H1 (cell line): ENCODE data around the gene CALY. TPM values are rescaled to one million over a fixed set of nuclear protein-coding genes. Genes with fewer than 3 reads are reported as not detected.

Source experiments
- CTCF ChIA-PET: fragments of 300-600 bp; sonication (Branson Sonifier 250); formaldehyde crosslinking; loops from one replicate; lab custom pipeline; 2021; ENCODE audit not compliant: partially characterized antibody; lab: Charles Lee
- POLR2A ChIA-PET: fragments of 300-600 bp; sonication (Branson Sonifier 250); formaldehyde crosslinking; loops from one replicate; lab custom pipeline; 2021; ENCODE audit warnings: inconsistent platforms; ENCODE audit not compliant: partially characterized antibody; lab: Charles Lee
- DNase-seq, 2 experiments: peaks; one replicate each; pipeline versions ENCODE4 v3.0.0 to v3.0.0-alpha.2; 2010 to 2022; ENCODE audit warnings: low spot score in 2 of 2, low read depth in 1 of 2, mixed read lengths in 1 of 2
- FAIRE-seq: peaks from 2 replicates; lab custom pipeline; 2011; peaks lifted over from hg19 to GRCh38; lab: Jason Lieb, UNC
- H2AFZ ChIP-seq: 2 replicates; pipeline ENCODE4 v1.8.1; 2012; ENCODE audit warnings: low read length, inconsistent platforms
- H2AK5ac ChIP-seq: 2 replicates; pipeline ENCODE4 v1.6.1; 2013; ENCODE audit warnings: low read depth, low read length
- H2BK120ac ChIP-seq: replicated peaks from 2 replicates; pipeline ENCODE3; 2013; ENCODE audit warnings: low read depth, low read length, inconsistent platforms
- H2BK12ac ChIP-seq: 2 replicates; pipeline ENCODE4 v1.6.1; 2013; ENCODE audit warnings: low read depth, low read length
- H2BK15ac ChIP-seq: 2 replicates; pipeline ENCODE4 v1.6.1; 2013; ENCODE audit warnings: low read length
- H2BK20ac ChIP-seq: 2 replicates; pipeline ENCODE4 v1.6.1; 2013; ENCODE audit warnings: low read length
- H2BK5ac ChIP-seq: 2 replicates; pipeline ENCODE4 v1.6.1; 2013; ENCODE audit warnings: low read depth, low read length
- H3K14ac ChIP-seq: 2 replicates; pipeline ENCODE4 v1.6.1; 2013; ENCODE audit warnings: inconsistent platforms; ENCODE audit not compliant: insufficient read length
- H3K18ac ChIP-seq: 2 replicates; pipeline ENCODE4 v1.6.1; 2013; ENCODE audit warnings: low read length; ENCODE audit errors: extremely low read depth
- H3K23ac ChIP-seq: 2 replicates; pipeline ENCODE4 v1.6.1; 2013; ENCODE audit warnings: inconsistent platforms; ENCODE audit not compliant: insufficient read length
- H3K23me2 ChIP-seq: 2 replicates; pipeline ENCODE4 v1.6.1; 2013; ENCODE audit warnings: low read depth, low read length
- H3K27ac ChIP-seq: 2 replicates; pipeline ENCODE4 v1.6.1; 2011; ENCODE audit warnings: low read depth, low read length, inconsistent platforms
- H3K27me3 ChIP-seq, 4 experiments: replicated peaks in 1 of 4; 1 replicate in 1 of 4; 2 replicates in 3 of 4; pipeline versions ENCODE4 v1.6.1 to v1.8.1; 2011 to 2013; ENCODE audit warnings: low read length in 3 of 4, mild to moderate bottlenecking in 3 of 4, inconsistent platforms in 2 of 4, mixed read lengths in 2 of 4, moderate library complexity in 1 of 4; ENCODE audit not compliant: control insufficient read depth in 3 of 4, insufficient read depth in 3 of 4; ENCODE audit errors: extremely low read depth in 1 of 4
- H3K36me3 ChIP-seq, 4 experiments: 2 replicates each; pipeline versions ENCODE4 v1.6.1 to v1.8.1; 2011 to 2013; ENCODE audit warnings: mild to moderate bottlenecking in 4 of 4, low read length in 3 of 4, moderate library complexity in 2 of 4, control low read depth in 1 of 4, inconsistent platforms in 1 of 4; ENCODE audit not compliant: insufficient read depth in 4 of 4, control insufficient read depth in 2 of 4
- H3K4ac ChIP-seq: replicated peaks from 2 replicates; pipeline ENCODE3; 2013; ENCODE audit warnings: low read length, low read depth, mixed read lengths, inconsistent platforms; ENCODE audit not compliant: insufficient read length
- H3K4me1 ChIP-seq, 4 experiments: replicated peaks in 1 of 4; 1 replicate in 1 of 4; 2 replicates in 3 of 4; pipeline versions ENCODE4 v1.6.1 to v1.8.1; 2011 to 2013; ENCODE audit warnings: low read length in 3 of 4, inconsistent platforms in 2 of 4, mixed read lengths in 1 of 4; ENCODE audit not compliant: insufficient read depth in 4 of 4, control insufficient read depth in 3 of 4
- H3K4me2 ChIP-seq, 2 experiments: 2 replicates each; pipeline versions ENCODE4 v1.6.1 to v1.8.1; 2011 to 2013; ENCODE audit warnings: low read depth in 2 of 2, low read length in 2 of 2, control low read depth in 1 of 2, inconsistent platforms in 1 of 2, mild to moderate bottlenecking in 1 of 2; ENCODE audit not compliant: insufficient read depth in 1 of 2
- H3K4me3 ChIP-seq, 4 experiments: fragments of 200-600, 300-600 bp in 1 of 4; sonication (generic), shearing (Covaris generic), sonication (Bioruptor Twin) in 1 of 4; 2 replicates each; pipeline versions ENCODE4 v1.5.1 to v1.8.1; 2011 to 2016; ENCODE audit warnings: low read length in 4 of 4, low read depth in 3 of 4, control low read depth in 2 of 4, inconsistent platforms in 2 of 4, mild to moderate bottlenecking in 2 of 4, mixed read lengths in 1 of 4, moderate library complexity in 1 of 4; ENCODE audit not compliant: insufficient read depth in 2 of 4; ENCODE audit errors: extremely low read depth in 1 of 4
- H3K56ac ChIP-seq: replicated peaks from 2 replicates; pipeline ENCODE3; 2013; ENCODE audit warnings: low read depth, mild to moderate bottlenecking, mixed read lengths, low read length, inconsistent platforms; ENCODE audit not compliant: insufficient read length
- H3K79me1 ChIP-seq: 2 replicates; pipeline ENCODE4 v1.6.1; 2013; ENCODE audit warnings: low read depth, low read length, control low read depth
- H3K79me2 ChIP-seq, 2 experiments: 2 replicates each; pipeline versions ENCODE4 v1.6.1 to v1.8.1; 2012 to 2013; ENCODE audit warnings: low read length in 2 of 2, mild to moderate bottlenecking in 2 of 2, inconsistent platforms in 1 of 2; ENCODE audit not compliant: insufficient read depth in 2 of 2, control insufficient read depth in 1 of 2
- H3K9ac ChIP-seq, 4 experiments: replicated peaks in 1 of 4; 1 replicate in 1 of 4; 2 replicates in 3 of 4; pipeline versions ENCODE4 v1.6.1 to v1.8.1; 2011 to 2013; ENCODE audit warnings: low read depth in 3 of 4, low read length in 3 of 4, control low read depth in 2 of 4, mild to moderate bottlenecking in 2 of 4, moderate library complexity in 2 of 4, inconsistent platforms in 1 of 4; ENCODE audit errors: extremely low read depth in 1 of 4
- H3K9me3 ChIP-seq, 2 experiments: 2 replicates each; pipeline versions ENCODE4 v1.6.1 to v1.8.1; 2012 to 2013; ENCODE audit warnings: mild to moderate bottlenecking in 2 of 2, moderate library complexity in 2 of 2, control low read depth in 1 of 2, inconsistent platforms in 1 of 2, low read depth in 1 of 2, low read length in 1 of 2, mixed read lengths in 1 of 2; ENCODE audit not compliant: insufficient read depth in 2 of 2
- H4K20me1 ChIP-seq, 2 experiments: replicated peaks in 1 of 2; 2 replicates each; pipeline versions ENCODE3 to v1.8.1; 2011 to 2013; ENCODE audit warnings: inconsistent platforms in 2 of 2, low read length in 2 of 2, mild to moderate bottlenecking in 1 of 2; ENCODE audit not compliant: insufficient read depth in 2 of 2, control insufficient read depth in 1 of 2
- H4K5ac ChIP-seq: 2 replicates; pipeline ENCODE4 v1.6.1; 2013; ENCODE audit warnings: low read length, low read depth, mixed read lengths, inconsistent platforms; ENCODE audit not compliant: insufficient read length
- H4K8ac ChIP-seq: 2 replicates; pipeline ENCODE4 v1.8.0; 2013; ENCODE audit warnings: mild to moderate bottlenecking, moderate library complexity, low read length, inconsistent platforms; ENCODE audit not compliant: insufficient read depth; ENCODE audit errors: extremely low read depth
- H4K91ac ChIP-seq: replicated peaks from 2 replicates; pipeline ENCODE3; 2013; ENCODE audit warnings: low read length, mixed read lengths, inconsistent platforms; ENCODE audit not compliant: insufficient read length
- ASH2L ChIP-seq: fragments of 200-600, 300-600 bp; sonication (generic); IDR thresholded peaks from one replicate; pipeline ENCODE4 v1.7.1; 2017; ENCODE audit warnings: low read length
- BACH1 ChIP-seq: IDR thresholded peaks from 2 replicates; pipeline ENCODE4 v1.6.1; 2012; ENCODE audit warnings: low read length, improper control_type of control experiment
- BCL11A ChIP-seq, 2 experiments: IDR thresholded peaks; one replicate each; pipeline ENCODE4 v1.6.1; 2011; ENCODE audit warnings: low read depth in 2 of 2, low read length in 2 of 2, mild to moderate bottlenecking in 2 of 2
- CBX8 ChIP-seq: fragments of 300-800, 300-1000 bp; sonication (generic); IDR thresholded peaks from 2 replicates; pipeline ENCODE4 v1.7.1; 2016; ENCODE audit warnings: low read depth, low read length, borderline replicate concordance
- CHD2 ChIP-seq: IDR thresholded peaks from 2 replicates; pipeline ENCODE4 v1.6.1; 2012; ENCODE audit warnings: low read length, improper control_type of control experiment
- GABPA ChIP-seq: IDR thresholded peaks from 2 replicates; pipeline ENCODE4 v1.6.1; 2011; ENCODE audit warnings: mild to moderate bottlenecking, low read length, moderate library complexity, borderline replicate concordance; ENCODE audit not compliant: insufficient read depth
- HDAC6 ChIP-seq: IDR thresholded peaks from one replicate; pipeline ENCODE4 v1.7.1; 2012; ENCODE audit warnings: low read depth, mild to moderate bottlenecking, inconsistent platforms, low read length, moderate library complexity
- RNF2 ChIP-seq: fragments of 200-900, 300-1000 bp; sonication (generic); IDR thresholded peaks from 2 replicates; pipeline ENCODE4 v1.7.1; 2016; ENCODE audit warnings: borderline replicate concordance, low read depth, mild to moderate bottlenecking, antibody characterized with exemption, low read length; ENCODE audit not compliant: poor library complexity, severe bottlenecking; ENCODE audit errors: missing control alignments
- SAP30 ChIP-seq: fragments of 300-600 bp; sonication (generic); IDR thresholded peaks from 2 replicates; pipeline ENCODE4 v1.7.1; 2012; ENCODE audit warnings: low read length, moderate library complexity, mild to moderate bottlenecking, inconsistent platforms; ENCODE audit not compliant: insufficient read depth, insufficient replicate concordance
- SIX5 ChIP-seq: IDR thresholded peaks from 2 replicates; pipeline ENCODE4 v1.6.1; 2011; ENCODE audit warnings: mild to moderate bottlenecking, low read depth, low read length
- SP1 ChIP-seq: IDR thresholded peaks from 2 replicates; pipeline ENCODE4 v1.6.1; 2011; ENCODE audit warnings: low read depth, low read length
- TAF7 ChIP-seq: optimal IDR thresholded peaks from 2 replicates; pipeline ENCODE3; 2011; ENCODE audit warnings: low read depth, mild to moderate bottlenecking, inconsistent platforms, low read length, moderate library complexity, borderline replicate concordance
- TBP ChIP-seq: IDR thresholded peaks from 2 replicates; pipeline ENCODE4 v1.6.1; 2011; ENCODE audit warnings: low read depth, low read length, improper control_type of control experiment
- TCF12 ChIP-seq: IDR thresholded peaks from 2 replicates; pipeline ENCODE4 v1.6.1; 2011; ENCODE audit warnings: low read depth, mild to moderate bottlenecking, low read length
- WGBS, 2 experiments: shearing (Covaris generic) in 1 of 2; methylation state at CpG; one replicate each; pipeline versions ENCODE4 v1.1.6 to v1.1.7; 2013 to 2015; ENCODE audit warnings: low lambda C conversion rate in 2 of 2, mixed read lengths in 2 of 2, inconsistent platforms in 1 of 2, low coverage in 1 of 2, missing lambda C conversion rate in 1 of 2; ENCODE audit not compliant: insufficient replicate concordance in 2 of 2, insufficient coverage in 1 of 2, insufficient read length in 1 of 2; ENCODE audit errors: extremely low coverage in 1 of 2, missing lambda C conversion rate in 1 of 2; 5-methylcytosine and 5-hydroxymethylcytosine counted together
- polyA plus RNA-seq, 7 experiments: library from polyadenylated mRNA; depleted of rRNA in 3 of 7; stranded (reverse) in 5 of 7; unstranded in 2 of 7; fragments of >200 nt in 5 of 7; fragments of 200-250 nt in 2 of 7; gene quantifications; 1 replicate in 5 of 7; 2 replicates in 1 of 7; 4 replicates in 1 of 7; pipeline versions ENCODE4 v1.2.1 to v1.2.3, GENCODE V29; 2011 to 2013; ENCODE audit warnings: missing spikeins in 2 of 7, mixed read lengths in 2 of 7
- total RNA-seq: library from RNA; stranded (reverse); fragmentation: NEBNext Ultra II Directional; extraction: Animal tissue kit (Norgen Biotek cat#: 25700); gene quantifications from 2 replicates; pipeline ENCODE4 v1.2.1, GENCODE V29; 2021

Gene CALY
- total and polyA plus RNA-seq, 2 of the 8 experiments (the other 6 are each of a cell fraction or from before 2014, with no cell fraction given) = 1.3 to 1.5 TPM

DNA sequence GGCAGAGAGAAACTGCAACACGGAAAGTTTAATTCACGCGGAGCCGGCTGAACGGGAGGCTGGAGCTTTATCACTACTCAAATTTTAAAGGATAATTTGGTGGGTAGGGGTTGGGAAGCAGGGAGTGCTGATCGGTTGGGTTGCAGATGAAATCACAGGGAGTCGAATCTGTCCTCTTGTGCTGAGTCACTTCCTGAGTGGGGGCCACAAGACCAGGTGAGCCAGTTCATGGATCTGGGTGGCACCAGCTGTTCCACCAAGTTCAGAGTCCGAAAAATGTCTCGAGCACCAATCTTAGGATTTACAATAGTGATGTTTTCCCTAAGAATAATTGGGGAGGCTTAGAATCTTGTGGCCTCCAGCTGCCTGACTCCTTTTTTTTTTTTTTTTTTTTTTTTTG lies 6.9 kb upstream of the CALY start:
- no peak overlapping the region for H4K5ac ChIP-seq
- DNase-seq (no peak), FAIRE-seq (no peak)
- H3K14ac ChIP-seq = no peak overlapping the region
- H2BK120ac ChIP-seq = no peak overlapping the region
- no peak overlapping the region for H3K4me2 ChIP-seq
- H2AFZ ChIP-seq = no peak overlapping the region
- no peak overlapping the region for H3K56ac ChIP-seq
- H2BK5ac ChIP-seq = 0 out of 2 replicates have a peak overlapping the region, but pooled peaks have one; percentile 35
- H3K4me1 ChIP-seq = peaks cover 0 to 17% (median 1%) of the 10 kb centered on the region in 4 experiments; a peak in 3 of 7 replicates
- no peak overlapping the region for H3K4me3 ChIP-seq
- ChIA-PET CTCF (interaction anchor here (1.6 to 4.9 kb wide), 2 partner anchors 8 to 14 kb away, joined by 4 to 27 read pairs; no protein-coding TSS in a partner anchor), POLR2A (interaction anchor here (0.6 to 2.3 kb wide), 10 partner anchors 8 to 1278 kb away, joined by 3 to 8 read pairs (median 3); partner anchors contain the start of genes FUOM and JAKMIP3)
- H3K79me2 ChIP-seq = no peaks in the 10 kb centered on the region
- H2AK5ac ChIP-seq = no peak overlapping the region
- no peak overlapping the region for H4K91ac ChIP-seq
- H3K9me3 ChIP-seq = no peaks in the 10 kb centered on the region
- no peak overlapping the region for H3K27ac ChIP-seq
- peaks cover 0 to 8% (median 3%) of the 10 kb centered on the region in 4 experiments; a peak in 3 of 7 replicates for H3K27me3 ChIP-seq
- no peak overlapping the region for H3K23ac ChIP-seq
- TF ChIP-seq SIX5 = no peak
- no peak for TF ChIP-seq CHD2
- TF ChIP-seq BACH1 = no peak
- TF ChIP-seq SP1 = no peak
- no peak for TF ChIP-seq ASH2L
- no peak for TF ChIP-seq TCF12
- no peak for TF ChIP-seq GABPA
- no peak for TF ChIP-seq RNF2
- TF ChIP-seq SAP30 = no peak
- no peak for TF ChIP-seq HDAC6
- TF ChIP-seq BCL11A (IDR thresholded peaks at IDR 0.05; ENCODE audit: low read depth in 2 of 2, low read length in 2 of 2) = no peak
- TF ChIP-seq TBP = no peak
- no peak for TF ChIP-seq CBX8
- TF ChIP-seq TAF7 = no peak
- no peak overlapping the region for H3K4ac ChIP-seq
- H4K20me1 ChIP-seq = peaks cover 0 to 9% of the 10 kb centered on the region in 2 experiments
- H3K9ac ChIP-seq = no peak overlapping the region
- H2BK12ac ChIP-seq = peak overlapping the region; percentile 50; the same call in 1 of the 2 replicates
- peaks cover 10% of the 10 kb centered on the region; the same call in 1 of the 2 replicates for H3K23me2 ChIP-seq
- H4K8ac ChIP-seq = no peak overlapping the region
- H3K36me3 ChIP-seq = no peaks in the 10 kb centered on the region
- no peak overlapping the region for H2BK20ac ChIP-seq
- H3K18ac ChIP-seq = no peak overlapping the region; the same call in 1 of the 2 replicates
- no peak overlapping the region for H2BK15ac ChIP-seq
- 91% methylated on average over 9 of the region's 9 CpGs; no CpG with 5 or more reads in 1 of the 2 experiments for WGBS, 2 experiments
- no peaks in the 10 kb centered on the region for H3K79me1 ChIP-seq
